C1 segment of cervical spinal cord (tissue), 14 donors: ENCODE data around the gene EIF3J.

Experiments
- DNase-seq, 14 donors: peaks; one replicate each; lab custom pipeline; 2025; lab: John Stamatoyannopoulos, UW

EIF3J gene

GRCh38 chr15:44593042-44593736, 56.2 kb downstream of the EIF3J start:
- DNase-seq, result no peak

GRCh38 chr15:44595246-44595645, 58.3 kb downstream of the EIF3J start:
- no peak for DNase-seq

- DNase-seq, result no peak
These were observed 58.9 kb downstream of the EIF3J start for GRCh38 chr15:44595656-44596510.

GRCh38 chr15:44596511-44597010, 59.6 kb downstream of the EIF3J start:
- no peak for DNase-seq

- DNase-seq, result no peak
These were observed 61.1 kb downstream of the EIF3J start for GRCh38 chr15:44598066-44598465.

GRCh38 chr15:44598892-44599291, 61.9 kb downstream of the EIF3J start:
- DNase-seq, result no peak

GRCh38 chr15:44603126-44603525, 66.2 kb downstream of the EIF3J start:
- DNase-seq, result no peak

- DNase-seq, result no peak
These were observed 69.8 kb downstream of the EIF3J start for GRCh38 chr15:44606740-44607139.
